Heart right ventricle (tissue), 16 donors: Measurements from ENCODE around the gene PITX2. TPM values are rescaled to one million over a fixed set of nuclear protein-coding genes. Genes with fewer than 3 reads are reported as not detected.

Source experiments
- ATAC-seq, 8 donors: fragments of 200-7000 bp; cut with Tn5 transposase; one replicate each; pipeline ENCODE4 v1.9.1; 2020; ENCODE audit warnings: mild to moderate bottlenecking in 8 of 8, moderate library complexity in 8 of 8, moderate number of reproducible peaks in 1 of 8
- DNase-seq, 2 donors: peaks; one replicate each; pipeline ENCODE4 v3.0.0-alpha.2; 2020
- H3K27ac ChIP-seq, 10 donors: fragments of 200-600 bp; sonication (generic) in 2 of 10; one replicate each; pipeline versions ENCODE4 v1.5.0 to v1.8.0; 2020 to 2022; ENCODE audit warnings: mild to moderate bottlenecking in 3 of 10
- H3K27me3 ChIP-seq, 7 donors: fragments of 200-600 bp; one replicate each; pipeline ENCODE4 v1.8.0; 2021 to 2022; ENCODE audit warnings: mild to moderate bottlenecking in 2 of 7
- H3K36me3 ChIP-seq, 9 donors: fragments of 200-600 bp; sonication (generic) in 1 of 9; one replicate each; pipeline versions ENCODE4 v1.5.0 to v1.8.0; 2020 to 2022; ENCODE audit warnings: mild to moderate bottlenecking in 2 of 9
- H3K4me1 ChIP-seq, 9 donors: fragments of 200-600 bp; sonication (generic) in 1 of 9; one replicate each; pipeline versions ENCODE4 v1.5.0 to v1.8.0; 2020 to 2022; ENCODE audit warnings: mild to moderate bottlenecking in 4 of 9
- H3K4me3 ChIP-seq, 10 donors: fragments of 200-600 bp; sonication (generic) in 2 of 10; one replicate each; pipeline versions ENCODE4 v1.5.0 to v1.8.0; 2020 to 2022; ENCODE audit warnings: mild to moderate bottlenecking in 7 of 10, moderate library complexity in 2 of 10
- H3K9me3 ChIP-seq, 11 donors: fragments of 200-600 bp in 10 of 11; sonication (generic) in 2 of 11; one replicate each; pipeline versions ENCODE4 v1.5.0 to v1.8.0; 2013 to 2022; ENCODE audit warnings: mild to moderate bottlenecking in 2 of 11, control low read depth in 1 of 11, moderate library complexity in 1 of 11
- WGBS, 2 donors: extraction: QIAGEN DNeasy Blood & Tissue Kit; methylation state at CpG; one replicate each; pipeline ENCODE4 v1.1.7; 2013; ENCODE audit warnings: inconsistent platforms in 1 of 2; 5-methylcytosine and 5-hydroxymethylcytosine counted together
- intact Hi-C, 10 donors: fragments of 100-400 bp; cut with DNase I; formaldehyde crosslinking; loops; one replicate each; pipeline versions ENCODE4 v1.11.1 to v1.14.2; 2022
- polyA plus RNA-seq, 2 donors: library from polyadenylated mRNA; stranded (reverse); fragments of 200-250 nt; gene quantifications; one replicate each; pipeline ENCODE4 v1.2.3, GENCODE V29; 2013
- total RNA-seq, 10 donors: library from RNA; stranded (reverse); fragmentation: NEBNext Ultra II Directional in 3 of 10; extraction: Animal tissue kit (Norgen Biotek cat#: 25700) in 3 of 10; gene quantifications; one replicate each; pipeline versions ENCODE4 v1.2.1 to v1.2.4, GENCODE V29; 2021 to 2023
- TF ChIP-seq, protein P1 (sequence below), 9 donors: fragments of 200-600 bp; sonication (generic) in 2 of 9; IDR thresholded peaks; one replicate each; pipeline versions ENCODE4 v1.5.0 to v1.8.0; 2021 to 2022; ENCODE audit warnings: antibody characterized with exemption in 9 of 9, mild to moderate bottlenecking in 5 of 9, moderate library complexity in 1 of 9
- donor health status: Arrhythmogenic right ventricular cardiomyopathy.
- donor health status: ischemic (EF 13 %, LVEDD 7.1; RV severe dilation, severe dysfunction).
- donor health status: healthy with polysubstance abuse.
- donor health status: DM: no; HTN: yes; CAD: no.
- donor health status: DM: no; HTN: no; CAD: no.
- donor health status: ischemic (EF 25% LVEDD 6.9; RV normal size, moderate dysfunction).
- donor health status: ischemic (EF 25% LVEDD 5.7; RV mildly dilated, moderate dysfunction).
- donor health status: healthy.
- donor health status: DM: yes; HTN: yes; CAD: no.
- donor health status: Ischemic cardiomyopathy.
- donor health status: ischemic (EF 35%, LVEDD 5.7; RV mildly dilated, moderate dysfunction).
- donor health status: nonischemic (EF 11% LVEDD 7.7; RV severe dilation, severe dysfunction).
- donor health status: DM: yes; HTN: yes; CAD: no.
- donor health status: PGD.
- donor health status: ischemic (EF 29% LVEDD 5.4; RV normal size, mild dysfunction).
- donor health status: nonischemic (EF 23%, LVEDD 6.1; RV moderate dilation, normal function).

The PITX2 gene
- total and polyA plus RNA-seq, 12 donors, result 0.04 to 0.57 (median 0.10) TPM; not detected in 9

- 8 to 10% methylated on average over 35 to 37 of the region's 37 CpGs for WGBS, 2 donors
- Histone ChIP-seq H3K36me3 (no peaks in the 10 kb centered on the region), H3K9me3 (no peaks in the 10 kb centered on the region), H3K27ac (no peak overlapping the region), H3K4me1 (peaks cover 0 to 39% (median 29%) of the 10 kb centered on the region in 9 donors), H3K4me3 (peak overlapping the region in 6 of 10 donors; percentile 7 to 49 (median 12)), H3K27me3 (peaks cover 45 to 100% (median 100%) of the 10 kb centered on the region in 7 donors)
- intact Hi-C loops, result loop anchor here in 1 of 10 donors (10.0 kb wide), 1 partner anchor 664 kb away; no protein-coding TSS in a partner anchor
- ATAC-seq (peak in 3 of 8 donors; percentile 12 to 41 (median 26)), DNase-seq (no peak)
- TF ChIP-seq, protein P1, sequence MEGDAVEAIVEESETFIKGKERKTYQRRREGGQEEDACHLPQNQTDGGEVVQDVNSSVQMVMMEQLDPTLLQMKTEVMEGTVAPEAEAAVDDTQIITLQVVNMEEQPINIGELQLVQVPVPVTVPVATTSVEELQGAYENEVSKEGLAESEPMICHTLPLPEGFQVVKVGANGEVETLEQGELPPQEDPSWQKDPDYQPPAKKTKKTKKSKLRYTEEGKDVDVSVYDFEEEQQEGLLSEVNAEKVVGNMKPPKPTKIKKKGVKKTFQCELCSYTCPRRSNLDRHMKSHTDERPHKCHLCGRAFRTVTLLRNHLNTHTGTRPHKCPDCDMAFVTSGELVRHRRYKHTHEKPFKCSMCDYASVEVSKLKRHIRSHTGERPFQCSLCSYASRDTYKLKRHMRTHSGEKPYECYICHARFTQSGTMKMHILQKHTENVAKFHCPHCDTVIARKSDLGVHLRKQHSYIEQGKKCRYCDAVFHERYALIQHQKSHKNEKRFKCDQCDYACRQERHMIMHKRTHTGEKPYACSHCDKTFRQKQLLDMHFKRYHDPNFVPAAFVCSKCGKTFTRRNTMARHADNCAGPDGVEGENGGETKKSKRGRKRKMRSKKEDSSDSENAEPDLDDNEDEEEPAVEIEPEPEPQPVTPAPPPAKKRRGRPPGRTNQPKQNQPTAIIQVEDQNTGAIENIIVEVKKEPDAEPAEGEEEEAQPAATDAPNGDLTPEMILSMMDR (IDR thresholded peaks at IDR 0.05), result no peak
Measured at GRCh38 chr4:110620691-110621327, 2.1 kb downstream of the PITX2 start.

- H3K9me3 ChIP-seq, result no peaks in the 10 kb centered on the region
- WGBS, 2 donors, result 27 to 44% methylated on average over 7 of the region's 7 CpGs
- H3K4me1 ChIP-seq, result peaks cover 0 to 41% (median 29%) of the 10 kb centered on the region in 9 donors
- H3K27me3 ChIP-seq, result peaks cover 42 to 100% (median 100%) of the 10 kb centered on the region in 7 donors
- DNase-seq, result no peak
- H3K4me3 ChIP-seq, result no peak overlapping the region
- no peak for ATAC-seq
- intact Hi-C loops, result loop anchor here in 1 of 10 donors (10.0 kb wide), 1 partner anchor 664 kb away; no protein-coding TSS in a partner anchor
- H3K36me3 ChIP-seq, result no peaks in the 10 kb centered on the region
- TF ChIP-seq, protein P1 (IDR thresholded peaks at IDR 0.05), result no peak
- H3K27ac ChIP-seq, result no peak overlapping the region
Measured at GRCh38 chr4:110620322-110620690, 2.6 kb downstream of the PITX2 start.

- DNase-seq (no peak), ATAC-seq (no peak)
- no peak overlapping the region for H3K4me3 ChIP-seq
- intact Hi-C loops, result loop anchor here in 1 of 10 donors (10.0 kb wide), 1 partner anchor 665 kb away; no protein-coding TSS in a partner anchor
- WGBS, 2 donors, result 11 to 15% methylated on average over 34 to 35 of the region's 35 CpGs
- H3K27me3 ChIP-seq, result peaks cover 38 to 100% (median 100%) of the 10 kb centered on the region in 7 donors
- TF ChIP-seq, protein P1 (IDR thresholded peaks at IDR 0.05), result no peak
- H3K9me3 ChIP-seq, result no peaks in the 10 kb centered on the region
- no peak overlapping the region for H3K27ac ChIP-seq
- peaks cover 0 to 41% (median 29%) of the 10 kb centered on the region in 9 donors for H3K4me1 ChIP-seq
- no peaks in the 10 kb centered on the region for H3K36me3 ChIP-seq
Measured at GRCh38 chr4:110619463-110620247, 3.2 kb downstream of the PITX2 start.
